Osteoblast (primary cell): Measurements from ENCODE around the gene LCOR. TPM values are rescaled to one million over a fixed set of nuclear protein-coding genes. Genes with fewer than 3 reads are reported as not detected.

Experiments
- DNase-seq: peaks from one replicate; pipeline ENCODE4 v3.0.0; 2011; ENCODE audit warnings: low spot score, mixed read lengths; ENCODE audit not compliant: insufficient read length; ENCODE audit errors: missing footprints
- H2AFZ ChIP-seq: 2 replicates; pipeline ENCODE4 v1.6.0; 2011; ENCODE audit warnings: mild to moderate bottlenecking, low read length
- H3K27ac ChIP-seq: 2 replicates; pipeline ENCODE4 v1.5.1; 2011; ENCODE audit warnings: mild to moderate bottlenecking, low read depth, low read length, moderate library complexity
- H3K27me3 ChIP-seq: 2 replicates; pipeline ENCODE4 v1.6.0; 2012; ENCODE audit warnings: mild to moderate bottlenecking, control low read depth, inconsistent platforms, low read length, moderate library complexity; ENCODE audit not compliant: insufficient read depth
- H3K36me3 ChIP-seq: 2 replicates; pipeline ENCODE4 v1.5.1; 2011; ENCODE audit warnings: mild to moderate bottlenecking, low read length, control low read depth, moderate library complexity; ENCODE audit not compliant: insufficient read depth
- H3K4me1 ChIP-seq: 2 replicates; pipeline ENCODE4 v1.5.1; 2011; ENCODE audit warnings: mild to moderate bottlenecking, low read length, control low read depth, moderate library complexity; ENCODE audit not compliant: insufficient read depth
- H3K4me2 ChIP-seq: 2 replicates; pipeline ENCODE4 v1.6.0; 2011; ENCODE audit warnings: mild to moderate bottlenecking, low read length; ENCODE audit not compliant: insufficient read depth
- H3K4me3 ChIP-seq: fragments of 200-600 bp; sonication (generic); 3 replicates; pipeline ENCODE4 v1.5.1; 2012; ENCODE audit warnings: mild to moderate bottlenecking, low read length, inconsistent platforms; ENCODE audit not compliant: insufficient read depth
- H3K79me2 ChIP-seq: 2 replicates; pipeline ENCODE4 v1.6.0; 2012; ENCODE audit warnings: mild to moderate bottlenecking, low read length, control low read depth, inconsistent platforms; ENCODE audit not compliant: insufficient read depth
- H3K9me3 ChIP-seq: 2 replicates; pipeline ENCODE4 v1.5.1; 2011; ENCODE audit warnings: low read depth, low read length, control low read depth
- H4K20me1 ChIP-seq: 2 replicates; pipeline ENCODE4 v1.6.0; 2012; ENCODE audit warnings: mild to moderate bottlenecking, low read length, control low read depth; ENCODE audit not compliant: insufficient read depth
- CTCF ChIP-seq: IDR thresholded peaks from 2 replicates; pipeline ENCODE4 v1.5.1; 2011; ENCODE audit warnings: mild to moderate bottlenecking, low read depth, low read length, moderate library complexity; ENCODE audit errors: extremely low read depth
- total RNA-seq: library from RNA; depleted of rRNA; stranded (reverse); fragments of >200 nt; gene quantifications from 2 replicates; pipeline ENCODE4 v1.2.3, GENCODE V29; 2012

Gene LCOR
- total RNA-seq, 1 donor = 19.2 TPM

DNA sequence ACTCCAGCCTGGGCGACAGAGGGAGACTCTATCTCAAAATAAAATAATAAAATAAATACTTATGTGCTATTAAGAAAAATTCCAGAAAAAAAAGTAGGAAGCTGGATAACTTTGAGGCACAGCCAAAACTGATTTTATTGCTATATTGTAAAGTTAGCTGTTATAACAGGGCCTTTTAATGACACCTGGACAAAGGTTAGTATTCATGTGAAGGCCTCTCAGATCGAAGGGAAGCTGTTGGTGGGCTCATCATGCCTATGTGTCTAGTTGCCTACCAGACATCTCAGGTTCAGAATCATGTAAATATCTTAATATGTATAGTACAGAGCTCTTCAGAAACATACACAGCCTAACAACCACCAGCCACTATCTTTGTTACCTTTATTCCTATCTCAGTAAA is 143.0 kb downstream of the LCOR start:
- Histone ChIP-seq H3K4me2 (no peak overlapping the region), H3K27me3 (no peaks in the 10 kb centered on the region), H3K4me3 (no peak overlapping the region), H3K27ac (no peak overlapping the region), H3K9me3 (no peaks in the 10 kb centered on the region), H2AFZ (no peak overlapping the region), H3K79me2 (no peaks in the 10 kb centered on the region), H3K4me1 (no peaks in the 10 kb centered on the region), H3K36me3 (no peaks in the 10 kb centered on the region), H4K20me1 (peaks cover 3% of the 10 kb centered on the region)
- no peak for TF ChIP-seq CTCF
- no peak for DNase-seq

- no peak for TF ChIP-seq CTCF
Observed at GRCh38 chr10:96978621-96979154, 146.6 kb downstream of the LCOR start.

DNA sequence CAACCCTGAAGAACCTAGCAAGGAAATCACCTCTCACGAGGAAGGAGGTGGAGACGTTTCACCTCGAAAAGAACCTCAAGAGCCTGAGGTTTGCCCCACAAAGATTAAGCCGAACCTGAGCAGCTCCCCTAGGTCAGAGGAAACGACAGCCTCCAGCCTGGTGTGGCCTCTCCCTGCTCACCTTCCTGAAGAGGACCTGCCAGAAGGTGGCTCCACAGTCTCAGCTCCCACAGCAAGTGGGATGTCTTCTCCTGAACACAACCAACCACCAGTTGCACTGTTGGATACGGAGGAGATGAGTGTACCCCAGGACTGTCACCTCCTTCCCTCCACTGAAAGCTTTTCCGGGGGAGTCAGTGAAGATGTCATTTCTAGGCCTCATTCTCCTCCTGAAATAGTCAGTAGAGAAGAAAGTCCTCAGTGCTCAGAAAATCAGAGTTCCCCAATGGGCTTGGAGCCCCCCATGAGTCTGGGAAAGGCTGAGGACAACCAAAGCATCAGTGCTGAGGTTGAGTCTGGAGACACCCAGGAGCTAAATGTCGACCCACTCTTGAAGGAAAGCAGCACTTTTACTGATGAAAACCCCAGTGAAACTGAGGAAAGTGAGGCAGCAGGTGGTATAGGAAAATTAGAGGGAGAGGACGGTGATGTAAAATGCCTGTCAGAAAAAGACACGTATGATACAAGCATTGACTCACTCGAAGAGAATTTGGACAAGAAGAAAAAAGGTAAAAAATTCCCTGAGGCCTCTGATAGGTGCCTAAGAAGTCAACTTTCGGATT is 150.2 kb downstream of the LCOR start:
- Histone ChIP-seq H3K4me2 (no peak overlapping the region), H3K27ac (no peak overlapping the region), H2AFZ (no peak overlapping the region), H3K9me3 (no peaks in the 10 kb centered on the region), H3K27me3 (no peaks in the 10 kb centered on the region), H3K79me2 (no peaks in the 10 kb centered on the region), H3K4me1 (no peaks in the 10 kb centered on the region), H4K20me1 (no peaks in the 10 kb centered on the region), H3K4me3 (no peak overlapping the region), H3K36me3 (peaks cover 20% of the 10 kb centered on the region)
- DNase-seq = peak; percentile 69
- TF ChIP-seq CTCF = no peak

More at GRCh38 chr10:96978621-96979154, 146.6 kb downstream of the LCOR start:
- Histone ChIP-seq H3K4me1 (no peaks in the 10 kb centered on the region), H3K9me3 (no peaks in the 10 kb centered on the region), H3K27ac (no peak overlapping the region), H3K4me2 (no peak overlapping the region), H3K4me3 (no peak overlapping the region), H2AFZ (no peak overlapping the region), H3K36me3 (peaks cover 20% of the 10 kb centered on the region), H3K27me3 (no peaks in the 10 kb centered on the region), H3K79me2 (no peaks in the 10 kb centered on the region), H4K20me1 (peaks cover 3% of the 10 kb centered on the region)
- DNase-seq = no peak

- H3K27me3 ChIP-seq = no peaks in the 10 kb centered on the region
- peaks cover 20% of the 10 kb centered on the region for H3K36me3 ChIP-seq
- peaks cover 13% of the 10 kb centered on the region for H3K4me1 ChIP-seq
- H3K4me2 ChIP-seq = no peak overlapping the region
- H4K20me1 ChIP-seq = no peaks in the 10 kb centered on the region
- no peak overlapping the region for H3K27ac ChIP-seq
- DNase-seq = no peak
- no peaks in the 10 kb centered on the region for H3K9me3 ChIP-seq
- no peak overlapping the region for H3K4me3 ChIP-seq
- no peaks in the 10 kb centered on the region for H3K79me2 ChIP-seq
- no peak overlapping the region for H2AFZ ChIP-seq
- TF ChIP-seq CTCF = no peak
Observed at GRCh38 chr10:96984541-96985131, 152.5 kb downstream of the LCOR start.
